Fibroblast of skin of right quadriceps (primary cell): ENCODE measurements around the gene C5orf58.
A peak's percentile ranks its signal among the peaks of the same experiment; 100 is the strongest.
"Not testable (repeated sequence)": the region's sequence is repeated elsewhere in the genome, so short reads cannot be mapped to it uniquely, and the experiment has no call there.

Experiments
- DNase-seq: peaks from one replicate; pipeline ENCODE4 v3.0.0-alpha.2; 2013

Gene C5orf58

DNA sequence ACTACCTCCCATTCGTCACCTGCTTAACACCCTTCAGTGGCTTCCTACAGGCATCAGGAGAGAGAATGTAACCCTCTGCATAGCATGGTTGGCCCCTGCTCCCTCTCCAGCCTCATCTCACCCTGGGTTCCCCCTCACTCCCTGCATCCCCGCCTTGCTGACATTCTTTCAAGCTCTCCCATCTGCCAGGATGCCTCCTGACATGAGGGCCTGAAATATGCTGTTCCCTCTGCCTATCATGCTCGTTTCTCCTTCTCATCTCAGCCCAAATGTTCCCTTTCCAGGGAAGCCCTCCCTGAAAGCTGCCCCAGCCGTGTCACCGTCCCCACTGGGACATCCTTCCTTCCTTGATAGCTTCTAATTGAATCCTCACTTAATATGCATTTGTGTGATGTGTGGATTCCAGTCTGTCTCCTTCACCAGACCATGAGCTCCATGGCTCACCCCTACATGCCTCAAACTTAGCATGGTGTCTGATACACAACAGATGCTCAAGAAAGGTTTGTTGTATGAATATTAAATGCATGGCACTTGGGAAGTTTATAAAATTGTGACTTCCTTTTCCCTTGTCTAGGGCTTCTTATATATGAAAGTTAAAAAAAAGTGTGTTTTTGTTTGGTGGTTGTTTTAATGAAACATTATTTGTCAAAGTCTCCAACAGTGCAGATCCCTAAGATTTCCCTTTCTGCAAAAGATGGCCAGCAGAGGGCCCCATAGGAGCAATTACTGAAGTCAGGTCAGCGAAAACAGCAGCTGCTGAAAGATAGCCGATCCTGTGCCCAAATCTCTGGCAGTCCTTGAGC lies 7.3 kb upstream of the C5orf58 start:
- peak; percentile 57 for DNase-seq

DNA sequence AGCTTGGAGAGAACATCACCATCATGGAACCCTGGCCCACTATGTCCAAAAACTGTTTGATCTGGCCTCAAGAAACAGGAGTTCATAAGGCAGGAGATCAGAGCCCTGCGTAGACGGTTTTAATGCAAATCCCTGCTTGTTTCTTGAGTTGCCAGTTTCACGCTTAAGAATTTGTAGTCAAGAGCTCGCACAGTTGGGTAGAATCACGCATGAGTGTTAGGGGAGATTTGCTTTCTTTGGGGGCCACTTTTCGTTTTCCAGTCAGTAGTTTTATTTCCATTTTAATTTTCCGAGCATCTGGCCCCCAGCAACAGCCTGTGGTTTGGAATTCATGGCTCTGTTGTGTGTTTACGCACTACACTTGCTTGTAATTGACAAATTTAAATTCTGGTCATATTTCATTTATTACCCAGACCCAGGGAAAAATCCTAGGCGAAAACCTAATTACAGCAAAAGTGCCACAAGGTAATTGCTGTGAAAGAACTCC lies 6.6 kb upstream of the C5orf58 start:
- no peak for DNase-seq

DNA sequence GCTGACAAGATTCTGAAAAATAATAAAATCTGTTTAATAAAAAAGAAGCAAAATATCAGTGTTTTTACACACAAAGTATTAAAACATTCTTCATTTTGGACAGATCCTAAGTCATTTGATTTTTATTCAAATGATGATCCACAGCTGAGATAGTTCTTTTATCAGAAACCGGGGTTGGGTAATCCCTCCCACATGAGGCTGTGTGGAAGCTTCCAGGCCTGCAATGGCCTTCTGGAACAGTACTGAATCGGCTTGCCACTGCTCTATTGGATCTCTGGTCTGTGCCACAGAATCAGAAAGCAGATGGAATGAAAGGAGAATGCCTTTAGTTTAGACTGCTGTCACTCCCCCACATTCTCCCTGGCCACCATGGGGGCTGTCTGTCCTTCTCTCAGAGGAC lies 6.1 kb upstream of the C5orf58 start:
- DNase-seq = no peak

DNA sequence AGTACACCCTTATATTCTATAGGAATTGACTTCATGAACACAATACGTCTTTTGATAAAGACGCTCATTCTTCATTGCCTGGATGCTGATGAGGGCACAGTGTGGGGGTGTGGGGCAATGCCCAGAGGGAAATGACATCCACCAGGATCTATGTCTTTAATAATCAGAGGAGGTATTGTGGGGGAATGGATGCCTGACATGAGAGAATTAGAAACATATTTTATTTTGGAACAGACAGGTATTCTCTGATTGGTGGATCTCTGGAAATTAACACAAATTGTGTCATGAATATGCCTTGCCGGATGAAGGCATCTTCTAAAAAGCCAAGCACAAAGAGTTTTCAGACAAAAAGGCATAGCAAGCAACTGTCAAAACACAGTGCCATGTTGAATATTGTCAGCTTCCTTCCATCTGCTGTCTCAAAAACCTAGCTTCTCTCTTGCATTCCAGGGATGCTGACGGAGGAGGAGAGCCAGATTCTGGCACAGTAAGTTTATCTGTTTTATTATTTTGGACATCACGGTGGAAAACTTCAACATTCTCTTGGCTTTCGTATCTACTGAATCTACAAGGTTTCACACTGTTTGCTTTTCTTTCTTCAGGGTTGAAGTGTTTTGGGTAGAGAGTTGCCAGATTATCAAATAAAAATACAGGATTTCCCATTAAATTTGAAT lies 3.9 kb upstream of the C5orf58 start:
- DNase-seq = no peak

DNA sequence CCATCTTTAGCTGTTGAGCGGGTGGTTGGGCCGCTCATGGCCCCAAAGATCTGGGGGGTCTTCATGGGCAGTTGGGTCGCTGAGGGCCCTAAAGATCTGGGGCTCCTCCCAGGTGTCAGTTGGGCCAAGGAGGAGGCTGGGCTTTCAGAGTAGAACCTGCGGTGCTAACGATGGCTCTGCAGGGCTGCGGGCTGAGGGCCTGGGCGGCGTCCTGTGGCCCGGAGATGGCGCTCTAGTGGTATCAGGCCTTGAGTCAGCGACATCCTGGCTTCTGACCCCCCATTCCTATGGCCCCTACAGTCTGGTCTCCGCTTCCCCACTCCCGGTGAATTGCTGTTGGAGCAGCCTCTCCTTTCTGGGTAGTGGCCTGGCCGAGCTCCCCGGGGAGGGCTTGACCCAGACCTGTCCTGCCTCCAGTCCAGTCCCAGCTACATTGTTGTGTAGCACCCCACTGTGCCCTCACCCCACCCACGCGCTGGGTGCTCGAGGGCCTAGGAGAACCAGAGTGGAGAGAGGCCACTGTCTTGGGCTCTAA lies 640 bp downstream of the C5orf58 start:
- DNase-seq = no peak

DNA sequence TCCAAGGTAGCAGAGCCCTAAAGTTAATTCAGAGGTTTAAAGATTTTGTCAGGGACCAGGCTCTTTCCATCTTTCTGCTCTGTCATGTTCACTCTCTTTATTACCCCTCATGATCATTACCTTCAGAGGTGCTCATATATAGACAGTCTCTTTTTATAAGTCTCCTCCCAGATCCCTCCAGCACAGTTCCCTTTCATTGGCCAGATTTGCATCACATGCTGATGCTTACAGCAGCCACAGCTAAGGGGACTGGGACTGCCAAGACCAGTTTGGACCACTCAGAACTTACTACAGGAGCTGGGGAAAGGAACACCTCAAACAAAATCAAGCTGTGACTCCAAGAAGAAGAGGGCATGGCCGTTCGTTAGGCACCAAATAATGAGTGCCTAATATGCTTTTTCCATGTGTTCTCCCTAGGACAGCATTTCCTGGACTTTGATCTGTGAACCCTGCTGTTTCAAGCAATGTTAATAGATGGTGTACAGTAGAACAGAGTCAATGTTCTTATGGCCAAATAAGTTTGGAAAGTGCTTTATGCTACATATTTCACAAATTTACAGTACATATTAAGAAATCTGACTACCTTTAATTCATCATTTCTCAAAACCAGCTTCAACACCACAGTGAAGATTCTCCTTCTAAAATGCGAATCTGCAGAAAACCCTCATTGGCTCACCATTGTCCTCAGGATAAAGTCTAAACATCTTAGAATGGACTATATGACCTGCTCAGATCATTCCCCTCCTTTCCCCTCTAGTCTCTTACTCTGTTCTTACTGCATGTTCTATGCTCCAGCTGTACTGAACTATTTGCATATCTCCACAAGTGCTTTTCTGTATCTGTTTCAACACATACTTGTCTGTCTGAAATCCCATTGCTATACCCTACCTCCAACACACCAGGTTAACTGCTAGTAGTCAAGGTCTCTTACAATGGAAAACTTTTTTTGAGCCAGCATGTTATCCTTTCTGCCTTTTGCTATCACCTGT lies 3.4 kb downstream of the C5orf58 start:
- no peak for DNase-seq

DNA sequence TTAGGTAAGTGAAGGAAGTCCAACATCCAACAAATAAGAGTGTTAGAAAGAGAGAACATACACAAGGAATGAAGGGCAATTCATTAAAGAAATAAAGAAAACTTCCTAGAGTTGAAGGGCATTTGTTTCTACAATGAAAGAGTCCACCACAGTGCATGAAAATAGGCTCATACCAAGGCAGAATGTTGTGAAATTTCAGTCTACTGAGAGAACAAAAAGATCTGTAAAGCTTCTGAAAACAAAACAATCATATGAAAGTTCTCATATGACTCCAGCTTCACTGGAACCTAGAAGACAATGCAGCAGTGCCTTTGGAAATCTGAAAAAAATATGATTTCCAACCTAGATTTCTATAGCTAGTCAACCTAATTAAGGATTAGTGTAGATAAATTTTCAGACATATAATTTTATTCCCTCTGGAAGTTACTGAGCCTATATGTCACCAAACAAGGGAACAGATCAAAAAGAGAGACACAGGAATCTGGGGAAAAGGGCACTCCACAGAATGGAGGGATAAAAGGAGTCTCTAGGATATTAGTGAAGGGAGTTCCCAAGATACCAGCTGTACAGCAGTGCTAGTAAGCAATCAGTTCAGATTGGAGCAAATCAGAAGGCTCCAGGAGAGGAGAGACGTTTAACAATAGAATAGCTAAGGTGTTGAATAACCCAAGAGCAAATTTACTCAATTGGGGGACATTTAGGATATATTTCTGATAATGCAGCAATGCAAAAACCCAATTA lies 5.8 kb downstream of the C5orf58 start:
- DNase-seq = no peak

DNA sequence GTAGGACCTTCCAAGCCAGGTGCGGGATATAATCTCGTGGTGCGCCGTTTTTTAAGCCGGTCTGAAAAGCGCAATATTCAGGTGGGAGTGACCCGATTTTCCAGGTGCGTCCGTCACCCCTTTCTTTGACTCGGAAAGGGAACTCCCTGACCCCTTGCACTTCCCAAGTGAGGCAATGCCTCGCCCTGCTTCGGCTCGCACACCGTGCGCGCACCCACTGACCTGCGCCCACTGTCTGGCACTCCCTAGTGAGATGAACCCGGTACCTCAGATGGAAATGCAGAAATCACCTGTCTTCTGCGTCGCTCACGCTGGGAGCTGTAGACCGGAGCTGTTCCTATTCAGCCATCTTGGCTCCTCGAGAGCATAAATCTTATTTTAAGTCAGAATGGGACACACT lies 12.7 kb downstream of the C5orf58 start:
- DNase-seq = not testable (repeated sequence)

DNA sequence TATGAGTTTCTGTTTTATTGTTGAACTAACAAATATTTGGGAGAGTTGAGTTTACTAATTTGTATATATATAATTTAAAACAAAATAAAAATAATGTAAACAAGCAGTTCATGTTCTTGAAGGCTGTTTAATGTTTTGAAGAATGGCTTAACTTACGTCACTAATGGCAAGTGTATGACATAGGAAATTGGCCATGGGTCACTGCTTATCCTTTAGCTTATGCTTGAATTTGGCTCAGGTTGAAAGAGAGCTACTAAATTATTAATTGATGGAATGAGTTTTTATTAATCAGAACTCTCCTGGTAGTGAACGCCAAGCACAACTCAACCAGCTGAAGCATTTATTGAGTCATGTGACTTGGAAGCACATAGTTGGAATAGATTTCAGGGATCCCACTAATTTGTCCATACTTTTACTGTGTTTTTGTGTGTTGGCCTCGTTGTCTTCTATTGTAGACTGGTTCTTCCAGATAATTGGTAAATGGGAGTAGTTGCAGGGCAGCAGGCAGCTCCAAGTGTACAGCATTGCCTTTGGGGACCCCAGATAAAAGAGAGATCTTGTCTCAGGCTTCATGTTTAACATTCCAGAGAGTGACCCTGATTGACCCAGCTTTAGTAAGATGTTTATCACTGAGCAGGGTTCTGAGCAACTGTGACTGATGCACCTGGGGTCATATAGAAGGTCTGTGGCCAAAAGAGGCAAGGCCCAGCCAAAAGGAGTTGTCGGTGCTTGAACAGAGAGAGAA lies 13.5 kb downstream of the C5orf58 start:
- DNase-seq = no peak

DNA sequence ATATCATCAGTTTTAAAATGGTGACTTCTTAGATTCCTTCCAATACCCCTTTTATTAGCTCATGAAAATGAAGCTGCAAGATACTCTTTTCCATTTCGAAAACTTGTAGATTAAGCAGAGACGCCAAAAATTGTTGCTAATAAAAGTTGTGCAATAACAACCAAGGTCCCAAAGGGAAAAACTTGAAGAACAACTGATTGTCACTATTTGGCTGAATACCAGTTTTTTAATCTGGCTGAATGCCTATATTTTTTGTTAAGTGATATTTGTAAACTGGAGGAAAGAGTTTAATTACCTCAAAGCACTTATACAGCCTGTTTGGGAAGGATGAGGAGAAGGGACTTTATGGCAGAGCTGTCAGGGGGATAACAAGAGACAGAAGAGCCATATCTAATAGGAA lies 14.6 kb downstream of the C5orf58 start:
- no peak for DNase-seq

DNA sequence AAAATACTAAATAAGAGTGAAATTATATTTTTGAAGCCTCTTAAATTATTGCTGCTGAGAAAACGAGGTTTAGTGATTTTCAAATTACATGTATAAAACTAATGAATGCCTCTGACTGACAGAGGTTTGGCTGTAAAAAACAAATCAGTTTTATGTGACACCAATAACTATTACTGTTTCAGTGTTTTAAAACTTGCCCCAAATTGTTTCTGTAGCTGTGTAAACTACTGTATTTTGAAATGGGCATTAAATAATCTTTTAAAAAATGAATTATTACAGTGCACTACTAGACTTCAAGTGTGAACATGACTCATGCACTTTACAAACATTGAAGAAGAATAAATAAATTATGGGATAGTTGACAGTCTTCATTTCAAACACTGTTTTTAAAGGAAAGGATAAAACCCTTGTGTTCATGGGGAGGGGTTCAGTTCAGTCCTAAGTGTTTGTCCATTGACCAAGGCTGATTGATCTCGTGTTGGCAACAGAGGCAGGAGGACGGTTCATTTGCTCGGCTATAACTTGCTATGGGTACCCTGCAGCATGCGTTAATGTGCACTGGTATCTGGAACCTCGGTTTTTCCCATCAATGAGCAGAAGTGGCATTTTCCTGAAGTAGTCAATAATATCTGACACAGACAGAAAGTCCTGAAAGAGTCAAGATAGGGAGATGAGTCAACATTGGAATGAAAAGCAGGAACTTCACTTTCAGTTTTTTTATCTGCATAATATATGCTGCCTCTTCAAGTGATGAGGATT lies 15.6 kb downstream of the C5orf58 start:
- DNase-seq = no peak

DNA sequence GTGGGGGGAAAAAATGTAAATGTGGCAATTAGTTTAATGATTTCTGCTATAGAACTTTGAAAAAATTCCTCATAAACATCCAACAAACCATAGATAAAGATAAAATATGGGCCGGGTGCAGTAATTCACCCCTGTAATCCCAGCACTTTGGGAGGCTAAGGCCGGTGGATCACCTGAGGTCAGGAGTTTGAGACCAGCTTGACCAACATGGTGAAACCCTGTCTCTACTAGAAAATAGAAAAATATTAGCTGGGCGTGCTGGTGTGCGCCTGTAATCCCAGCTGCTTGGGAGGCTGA lies 16.1 kb downstream of the C5orf58 start:
- DNase-seq = not testable (repeated sequence)

DNA sequence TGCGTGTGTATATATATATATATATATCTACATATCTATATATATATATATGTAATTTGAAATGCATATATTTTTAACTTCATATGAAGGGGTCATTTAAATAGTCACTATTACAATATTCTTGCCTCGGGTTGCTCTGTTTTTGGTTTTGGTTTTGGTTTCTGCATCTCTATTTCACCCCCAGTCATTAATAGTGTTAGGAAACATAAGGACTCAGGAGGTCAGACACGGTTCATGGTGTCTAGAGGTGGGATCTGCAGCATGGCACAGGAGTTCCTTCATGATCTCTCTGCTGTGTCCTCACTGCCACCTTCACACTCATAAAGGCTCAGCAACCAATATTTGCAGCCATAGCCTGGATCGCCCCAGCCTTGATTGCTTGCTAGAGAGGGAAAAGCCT lies 16.6 kb downstream of the C5orf58 start:
- DNase-seq = no peak

DNA sequence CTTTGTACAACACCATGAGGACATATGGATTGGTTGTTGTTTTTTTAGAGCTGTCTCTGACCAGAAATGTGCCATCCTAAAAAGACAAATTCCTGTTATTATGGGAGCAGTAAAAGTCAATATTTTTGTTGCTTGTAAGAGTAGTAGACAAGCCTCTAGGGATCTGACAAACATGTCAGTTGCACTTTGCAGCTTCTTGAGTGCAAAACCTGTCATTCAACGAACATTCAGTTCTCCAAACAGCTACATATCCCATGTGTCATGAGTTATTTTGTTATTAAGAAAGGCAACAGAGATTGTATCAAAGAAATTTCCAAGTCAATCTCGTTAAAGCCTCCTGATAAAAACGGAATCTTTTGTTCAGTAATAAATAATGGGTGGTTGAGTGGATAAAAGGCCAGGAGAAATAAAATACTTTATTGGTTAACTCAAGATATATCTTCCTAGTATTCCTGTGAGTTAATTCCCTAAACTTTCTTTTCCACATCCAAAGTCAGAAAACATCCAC lies 18.1 kb downstream of the C5orf58 start:
- no peak for DNase-seq

DNA sequence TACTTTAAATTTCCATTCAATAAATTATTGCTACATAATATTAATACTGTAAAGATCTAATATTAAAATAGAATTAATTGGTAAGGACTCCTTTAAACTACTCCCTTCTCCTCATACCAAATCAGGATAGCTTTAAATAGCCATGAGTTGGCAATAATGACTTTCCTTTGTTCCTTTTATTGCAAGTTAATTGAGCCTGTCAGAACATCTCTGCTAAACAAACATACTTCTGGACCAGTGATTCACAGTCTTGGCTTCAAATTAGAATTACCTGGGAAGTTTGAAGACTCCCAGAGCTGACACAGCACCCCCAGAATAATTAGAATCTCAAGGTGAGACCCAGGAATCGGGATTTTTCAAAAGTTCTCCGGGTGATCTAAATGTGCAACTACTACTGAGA lies 18.7 kb downstream of the C5orf58 start:
- DNase-seq = no peak

DNA sequence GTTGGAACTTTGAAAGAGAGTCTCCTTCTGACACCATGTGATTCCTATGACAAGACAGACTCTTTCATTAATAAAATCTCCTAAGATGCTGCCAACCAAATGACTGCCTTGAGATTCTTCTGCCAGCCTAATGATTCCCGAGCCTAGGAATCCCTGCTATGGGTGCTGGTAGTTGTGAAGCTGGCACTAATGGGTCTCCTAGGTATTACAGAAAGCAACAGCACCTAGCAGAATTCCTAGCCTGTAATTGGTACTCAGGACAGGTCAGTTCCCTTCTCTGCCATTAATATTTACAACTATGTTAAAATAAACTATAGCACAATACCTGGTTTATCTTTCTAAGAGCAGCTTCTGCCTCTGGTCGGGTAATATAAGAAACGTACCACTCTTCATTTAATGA lies 19.3 kb downstream of the C5orf58 start:
- DNase-seq = no peak

DNA sequence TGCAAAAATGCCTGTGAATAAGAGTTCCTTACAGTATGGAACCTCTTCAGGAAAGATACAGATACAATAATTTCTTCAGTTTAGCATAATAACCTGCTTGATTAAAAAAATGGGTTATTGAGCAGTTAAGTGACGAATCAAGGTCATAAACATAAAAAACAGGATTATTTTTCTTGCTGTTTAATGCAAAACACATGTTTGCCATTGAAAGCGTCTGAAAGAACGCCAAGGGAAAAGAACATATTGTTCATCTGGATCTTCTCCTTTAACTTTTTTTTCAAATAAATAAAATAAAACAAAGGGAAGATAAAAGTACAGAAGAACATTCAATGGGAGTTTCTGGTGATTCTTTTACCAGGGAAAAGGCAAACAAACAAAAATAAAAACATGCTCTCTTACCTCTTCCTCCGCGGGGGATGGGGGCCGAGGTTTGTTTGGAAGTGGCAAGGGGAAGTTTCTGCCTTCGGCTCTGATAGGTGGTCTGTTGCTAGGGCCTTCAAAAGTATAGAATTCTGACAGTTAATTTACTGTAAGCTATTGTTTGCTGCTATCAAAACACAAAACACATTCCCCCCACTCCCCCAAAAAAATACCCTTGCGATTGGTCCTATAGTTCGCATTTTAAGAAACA lies 20.1 kb downstream of the C5orf58 start:
- no peak for DNase-seq

DNA sequence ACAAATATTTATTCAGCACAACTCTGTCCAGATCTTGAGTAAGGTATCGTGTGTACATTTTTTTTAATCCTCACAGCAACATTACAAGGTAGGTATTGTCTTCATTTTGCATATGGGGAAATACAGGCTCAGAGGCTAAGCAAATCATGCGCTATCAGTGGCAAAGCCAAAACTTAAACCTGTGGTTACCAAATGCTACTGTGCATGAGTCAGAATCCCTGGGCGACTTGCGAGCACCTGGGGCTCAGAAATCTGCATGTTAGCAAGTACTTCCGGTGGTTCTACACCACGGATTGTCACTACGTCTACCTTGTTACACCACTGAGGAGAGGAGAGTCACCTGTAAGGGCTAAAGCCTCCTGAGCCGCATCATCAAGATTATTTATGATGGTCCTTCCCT lies 21.3 kb downstream of the C5orf58 start:
- no peak for DNase-seq

DNA sequence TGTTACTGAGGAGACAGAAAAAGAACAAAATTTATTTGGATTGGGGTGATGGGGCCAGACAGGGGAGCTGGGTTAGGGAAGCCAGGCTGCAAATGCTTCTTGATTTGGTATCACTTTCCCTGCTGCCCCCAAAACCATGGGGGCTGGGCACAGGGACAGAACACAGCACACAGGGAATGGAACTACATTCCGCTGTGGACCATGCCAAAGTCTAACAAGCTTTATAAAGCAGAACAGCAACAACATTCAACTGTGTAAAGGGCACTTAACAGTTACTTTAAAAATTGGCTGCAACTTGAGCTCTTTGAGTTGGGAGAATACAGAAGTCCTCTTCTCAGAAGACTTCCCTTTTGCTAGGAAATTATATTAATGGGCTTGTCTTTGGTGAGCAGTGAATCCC lies 23.8 kb downstream of the C5orf58 start:
- no peak for DNase-seq

DNA sequence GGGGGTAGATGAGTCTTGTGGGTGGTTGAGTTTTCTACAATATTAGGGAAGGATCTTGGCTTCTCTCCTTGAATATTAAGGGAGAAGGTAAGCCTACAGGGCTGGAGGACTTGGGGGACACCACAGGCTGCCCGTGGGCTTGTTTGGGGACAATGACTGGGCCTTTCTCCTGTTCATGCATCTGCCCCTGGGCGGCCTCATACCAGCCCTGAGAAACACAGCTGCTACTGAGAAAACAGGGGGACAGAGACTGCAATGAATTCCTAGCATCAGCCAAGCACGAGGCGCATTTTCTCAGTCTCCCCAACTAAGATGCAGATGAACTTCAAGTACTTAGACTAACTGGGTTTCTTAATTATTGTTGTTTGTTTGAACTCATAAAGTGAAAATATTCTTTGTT lies 24.6 kb downstream of the C5orf58 start:
- no peak for DNase-seq
